RPMI7951 (cell line): Measurements from ENCODE around the gene SLC35B4. TPM values are rescaled to one million over a fixed set of nuclear protein-coding genes. Genes with fewer than 3 reads are reported as not detected.
A peak's percentile ranks its signal among the peaks of the same experiment; 100 is the strongest.

Source experiments
- DNase-seq: peaks from one replicate; pipeline ENCODE4 v3.0.0-alpha.2; 2012; ENCODE audit warnings: low read depth
- total RNA-seq: library from RNA; depleted of rRNA; stranded (reverse); fragments of >200 nt; shearing (Covaris generic); gene quantifications from 2 replicates; pipeline ENCODE4 v1.2.3, GENCODE V29; 2014; rRNA removed

SLC35B4 gene
- 13.9 and 14.9 TPM in 2 replicates for total RNA-seq

- DNase-seq = peak; percentile 97
Measured at GRCh38 chr7:134316539-134317344, at the start of gene SLC35B4. TSS of gene SLC35B4 (minus strand) at chr7:134316930. CDS start at chr7:134316751, 179 bp downstream.

- no peak for DNase-seq
Measured at GRCh38 chr7:134366481-134366880, 49.8 kb upstream of the SLC35B4 start.

GRCh38 chr7:134365341-134366054, 48.8 kb upstream of the SLC35B4 start:
- DNase-seq = peak; percentile 55

- DNase-seq = peak; percentile 83
Measured at GRCh38 chr7:134364619-134365037, 47.9 kb upstream of the SLC35B4 start.

- no peak for DNase-seq
Measured at GRCh38 chr7:134362587-134363483, 46.1 kb upstream of the SLC35B4 start.

GRCh38 chr7:134359787-134360432, 43.2 kb upstream of the SLC35B4 start:
- no peak for DNase-seq

- DNase-seq = no peak
Measured at GRCh38 chr7:134357486-134357885, 40.8 kb upstream of the SLC35B4 start.

GRCh38 chr7:134356421-134356936, 39.7 kb upstream of the SLC35B4 start:
- DNase-seq = no peak

- DNase-seq = no peak
Measured at GRCh38 chr7:134355927-134356326, 39.2 kb upstream of the SLC35B4 start.

- DNase-seq = no peak
Measured at GRCh38 chr7:134355004-134355525, 38.3 kb upstream of the SLC35B4 start.

GRCh38 chr7:134353411-134353810, 36.7 kb upstream of the SLC35B4 start:
- DNase-seq = no peak

- DNase-seq = peak; percentile 15
Measured at GRCh38 chr7:134351424-134351823, 34.7 kb upstream of the SLC35B4 start.

- DNase-seq = peak; percentile 5
Measured at GRCh38 chr7:134350709-134351108, 34.0 kb upstream of the SLC35B4 start.

- no peak for DNase-seq
Measured at GRCh38 chr7:134347567-134347966, 30.8 kb upstream of the SLC35B4 start.

- no peak for DNase-seq
Measured at GRCh38 chr7:134343796-134344195, 27.1 kb upstream of the SLC35B4 start.

- DNase-seq = no peak
Measured at GRCh38 chr7:134343136-134343535, 26.4 kb upstream of the SLC35B4 start.

GRCh38 chr7:134339475-134339874, 22.7 kb upstream of the SLC35B4 start:
- DNase-seq = no peak

GRCh38 chr7:134337980-134338379, 21.2 kb upstream of the SLC35B4 start:
- DNase-seq = no peak

GRCh38 chr7:134334408-134334807, 17.7 kb upstream of the SLC35B4 start:
- no peak for DNase-seq

- no peak for DNase-seq
Measured at GRCh38 chr7:134333943-134334342, 17.2 kb upstream of the SLC35B4 start.

GRCh38 chr7:134332892-134333291, 16.2 kb upstream of the SLC35B4 start:
- no peak for DNase-seq
